Spinal cord (tissue), 10 donors: ENCODE measurements around the gene FLVCR2. TPM values are rescaled to one million over a fixed set of nuclear protein-coding genes. Genes with fewer than 3 reads are reported as not detected.
A peak's percentile ranks its signal among the peaks of the same experiment; 100 is the strongest.

Experiments used
- DNase-seq, 6 donors: peaks; one replicate each; pipeline versions ENCODE4 v3.0.0 to v3.0.0-alpha.2; 2013 to 2015; ENCODE audit warnings: low spot score in 6 of 6, low read depth in 4 of 6
- H3K27ac ChIP-seq: one replicate; pipeline ENCODE4 v1.5.1; 2013; ENCODE audit warnings: low read depth, low read length, control low read depth
- H3K27me3 ChIP-seq: one replicate; pipeline ENCODE4 v1.6.1; 2013; ENCODE audit warnings: low read length; ENCODE audit not compliant: control insufficient read depth, insufficient read depth
- H3K36me3 ChIP-seq: one replicate; pipeline ENCODE4 v1.6.1; 2013; ENCODE audit warnings: low read length; ENCODE audit not compliant: control insufficient read depth, insufficient read depth
- H3K4me1 ChIP-seq: one replicate; pipeline ENCODE4 v1.6.1; 2013; ENCODE audit warnings: low read length; ENCODE audit not compliant: control insufficient read depth, insufficient read depth
- H3K4me3 ChIP-seq: one replicate; pipeline ENCODE4 v1.5.1; 2013; ENCODE audit warnings: low read depth, low read length, control low read depth
- H3K9me3 ChIP-seq: one replicate; pipeline ENCODE4 v1.6.1; 2013; ENCODE audit warnings: low read length; ENCODE audit not compliant: control insufficient read depth, insufficient read depth
- WGBS: methylation state at CpG from one replicate; pipeline ENCODE4 v1.1.5; 2013; ENCODE audit warnings: missing lambda C conversion rate; ENCODE audit not compliant: insufficient coverage; 5-methylcytosine and 5-hydroxymethylcytosine counted together
- polyA plus RNA-seq, 2 donors: library from polyadenylated mRNA; unstranded; fragments of 120-200 nt; gene quantifications; one replicate each; pipeline ENCODE4 v1.2.1, GENCODE V29; 2013; ENCODE audit not compliant: insufficient read length in 2 of 2
- total RNA-seq, 2 donors: library from RNA; depleted of rRNA in 1 of 2; stranded (reverse); fragments of 120-200 nt in 1 of 2; fragments of >200 nt in 1 of 2; gene quantifications; one replicate each; pipeline versions ENCODE4 v1.2.3 to v1.2.4, GENCODE V29; 2013 to 2014
- donor health status: healthy.

Gene FLVCR2
- total and polyA plus RNA-seq, 4 donors = 8.8 to 19.0 (median 11.6) TPM

DNA sequence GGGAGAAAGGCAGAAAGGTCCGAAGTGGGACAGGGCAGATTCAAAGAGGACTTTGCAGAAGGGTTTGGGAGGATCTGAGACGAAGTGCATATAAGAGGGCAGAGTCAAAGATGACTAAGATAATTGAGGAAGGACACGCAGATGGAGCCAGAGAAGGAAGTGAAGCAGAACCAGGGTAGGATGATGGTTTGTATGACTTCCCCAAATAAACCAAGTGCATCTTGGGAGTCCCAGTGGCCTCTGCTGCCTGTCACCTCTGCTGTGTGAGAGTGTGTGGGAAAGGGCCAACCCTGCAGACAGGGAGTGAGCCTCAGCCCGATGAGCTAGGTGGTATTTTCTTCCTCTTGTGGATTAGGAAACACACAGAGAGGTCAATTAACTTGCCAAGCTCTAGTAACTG, 36.8 kb downstream of the FLVCR2 start:
- H3K9me3 ChIP-seq = no peaks in the 10 kb centered on the region
- H3K27ac ChIP-seq = no peak overlapping the region
- no peaks in the 10 kb centered on the region for H3K27me3 ChIP-seq
- no peaks in the 10 kb centered on the region for H3K36me3 ChIP-seq
- 91% methylated on average over 4 of the region's 4 CpGs for WGBS
- H3K4me3 ChIP-seq = no peak overlapping the region
- H3K4me1 ChIP-seq = no peaks in the 10 kb centered on the region
- DNase-seq = no peak

DNA sequence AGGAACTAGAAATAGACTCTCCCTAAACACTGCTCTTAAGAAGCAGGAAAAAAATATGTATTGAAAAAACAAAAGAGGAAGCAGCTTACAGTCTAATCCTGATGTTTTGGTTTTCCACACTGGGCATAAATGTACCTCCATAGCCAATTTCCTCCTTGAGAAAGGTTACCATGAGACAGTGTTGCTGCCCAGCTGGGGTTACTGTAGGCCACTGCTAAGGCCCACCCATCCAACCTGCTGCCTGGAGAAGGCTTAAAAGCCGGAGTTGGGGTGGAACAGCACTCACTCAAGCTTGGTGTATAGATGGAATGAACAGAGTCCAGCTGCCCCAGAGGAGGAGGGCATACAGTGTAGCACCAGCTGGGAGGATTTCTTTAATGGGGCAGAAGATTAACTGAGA, 41.1 kb downstream of the FLVCR2 start:
- H3K4me3 ChIP-seq = no peak overlapping the region
- no peaks in the 10 kb centered on the region for H3K27me3 ChIP-seq
- H3K27ac ChIP-seq = no peak overlapping the region
- H3K4me1 ChIP-seq = no peaks in the 10 kb centered on the region
- no peaks in the 10 kb centered on the region for H3K9me3 ChIP-seq
- no peaks in the 10 kb centered on the region for H3K36me3 ChIP-seq
- WGBS = 82% methylated on average over 1 of the region's 1 CpG
- DNase-seq = no peak

DNA sequence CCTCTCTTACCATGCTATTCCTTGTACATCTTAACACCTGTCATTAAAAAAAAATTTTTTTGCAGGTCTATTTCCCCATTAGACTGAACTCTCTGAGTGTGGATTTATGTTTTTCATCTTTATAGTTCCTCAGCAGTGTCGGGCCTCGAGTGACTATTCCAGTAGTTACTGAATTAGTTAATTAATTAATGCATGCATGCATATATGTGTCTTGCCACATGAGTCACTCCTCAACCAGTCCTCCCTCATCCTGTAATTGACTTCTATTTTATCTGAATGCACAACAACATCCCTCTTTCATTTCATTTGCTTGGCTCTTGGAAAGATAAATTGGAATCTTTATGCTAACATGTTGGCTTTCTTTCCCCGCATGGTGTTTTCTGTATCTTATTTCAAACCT, 46.6 kb downstream of the FLVCR2 start:
- Histone ChIP-seq H3K4me3 (no peak overlapping the region), H3K27ac (no peak overlapping the region), H3K4me1 (no peaks in the 10 kb centered on the region), H3K36me3 (no peaks in the 10 kb centered on the region), H3K9me3 (no peaks in the 10 kb centered on the region), H3K27me3 (no peaks in the 10 kb centered on the region)
- no CpG with 5 or more reads among the region's 3 CpGs for WGBS
- no peak for DNase-seq

DNA sequence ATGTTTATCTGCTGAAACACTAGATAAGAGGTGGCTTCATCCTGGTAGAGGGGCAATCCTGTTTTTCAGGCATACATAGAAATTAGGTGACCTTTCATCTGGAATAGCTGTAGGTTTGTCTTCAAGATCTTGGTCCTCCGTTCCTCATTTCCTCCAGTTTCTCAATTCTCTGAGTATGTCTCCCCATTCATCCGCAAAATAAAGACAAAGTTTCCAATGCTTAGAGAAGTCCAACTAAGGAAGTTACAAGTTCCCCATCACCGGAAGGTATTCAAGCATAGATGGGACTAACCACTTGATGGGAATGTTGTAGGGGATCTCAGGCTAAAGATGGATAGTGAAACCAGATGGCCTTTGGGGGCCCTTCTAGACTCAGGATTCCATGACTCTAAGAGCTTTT, 48.0 kb downstream of the FLVCR2 start:
- WGBS = 100% methylated on average over 1 of the region's 3 CpGs
- Histone ChIP-seq H3K4me3 (no peak overlapping the region), H3K4me1 (no peaks in the 10 kb centered on the region), H3K9me3 (no peaks in the 10 kb centered on the region), H3K27me3 (no peaks in the 10 kb centered on the region), H3K36me3 (no peaks in the 10 kb centered on the region), H3K27ac (no peak overlapping the region)
- DNase-seq = no peak

DNA sequence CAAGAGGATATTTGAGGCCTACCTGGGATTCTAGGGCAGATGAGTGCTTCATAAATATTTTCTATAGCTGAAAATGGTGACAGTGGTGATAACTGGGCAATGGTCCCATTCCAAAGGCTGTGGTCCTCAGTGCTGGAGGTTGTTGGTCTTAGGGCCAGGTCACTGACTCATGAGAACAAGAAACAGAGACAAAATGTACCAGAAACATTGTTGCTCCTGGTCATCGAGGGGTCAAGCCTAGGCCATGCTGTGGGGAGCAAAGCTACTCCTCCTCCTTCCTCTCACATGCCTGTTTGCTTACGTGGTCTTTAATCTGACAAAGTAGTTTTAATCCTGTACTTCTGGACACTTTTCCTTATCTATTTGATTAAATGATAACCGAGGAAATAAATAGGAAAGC, 48.4 kb downstream of the FLVCR2 start:
- Histone ChIP-seq H3K9me3 (no peaks in the 10 kb centered on the region), H3K27ac (no peak overlapping the region), H3K36me3 (no peaks in the 10 kb centered on the region), H3K4me1 (no peaks in the 10 kb centered on the region), H3K27me3 (no peaks in the 10 kb centered on the region), H3K4me3 (no peak overlapping the region)
- no CpG with 5 or more reads among the region's 3 CpGs for WGBS
- DNase-seq = no peak

DNA sequence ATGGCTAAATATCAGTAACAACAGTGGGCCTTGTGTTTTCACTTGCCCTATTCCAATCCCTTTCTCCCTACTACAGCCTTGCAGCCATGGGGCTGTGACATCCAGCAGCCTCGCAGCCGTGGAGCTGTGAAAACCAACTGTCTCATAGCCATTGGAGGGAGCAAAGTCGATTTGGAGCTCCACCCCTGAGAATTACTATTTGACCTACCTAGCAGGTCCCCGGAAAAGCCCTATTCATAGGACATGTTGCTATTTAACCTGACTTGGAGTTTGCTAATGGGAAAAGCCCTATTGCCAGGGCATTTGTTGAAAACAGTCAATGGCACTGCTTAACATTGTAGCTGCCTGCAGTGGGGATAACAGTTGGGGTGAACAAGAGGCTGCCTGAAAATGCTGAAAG, 49.0 kb downstream of the FLVCR2 start:
- no peaks in the 10 kb centered on the region for H3K9me3 ChIP-seq
- H3K36me3 ChIP-seq = no peaks in the 10 kb centered on the region
- WGBS = no CpG with 5 or more reads among the region's 4 CpGs
- no peak for DNase-seq
- H3K27me3 ChIP-seq = no peaks in the 10 kb centered on the region
- H3K27ac ChIP-seq = no peak overlapping the region
- H3K4me3 ChIP-seq = no peak overlapping the region
- no peaks in the 10 kb centered on the region for H3K4me1 ChIP-seq

DNA sequence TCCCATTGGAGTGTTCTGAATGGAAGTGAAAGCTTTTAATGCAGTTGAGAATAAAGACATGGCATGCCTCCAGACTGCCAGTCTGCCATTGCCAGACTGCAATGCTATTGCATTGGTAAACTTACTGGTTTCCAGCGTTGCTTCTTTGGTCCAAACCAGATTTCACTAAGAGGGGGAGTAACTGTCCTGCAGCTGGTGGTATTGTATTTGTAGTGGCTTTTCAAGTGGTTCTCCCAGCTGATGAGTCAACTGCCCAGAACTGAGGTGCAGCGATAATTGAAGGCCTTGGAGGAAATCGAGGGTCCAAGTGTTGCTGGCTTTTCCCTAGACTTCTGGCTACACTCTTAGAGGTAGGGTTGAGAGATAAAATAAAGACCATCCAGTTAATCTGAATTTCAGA, 50.4 kb downstream of the FLVCR2 start:
- no peaks in the 10 kb centered on the region for H3K36me3 ChIP-seq

DNA sequence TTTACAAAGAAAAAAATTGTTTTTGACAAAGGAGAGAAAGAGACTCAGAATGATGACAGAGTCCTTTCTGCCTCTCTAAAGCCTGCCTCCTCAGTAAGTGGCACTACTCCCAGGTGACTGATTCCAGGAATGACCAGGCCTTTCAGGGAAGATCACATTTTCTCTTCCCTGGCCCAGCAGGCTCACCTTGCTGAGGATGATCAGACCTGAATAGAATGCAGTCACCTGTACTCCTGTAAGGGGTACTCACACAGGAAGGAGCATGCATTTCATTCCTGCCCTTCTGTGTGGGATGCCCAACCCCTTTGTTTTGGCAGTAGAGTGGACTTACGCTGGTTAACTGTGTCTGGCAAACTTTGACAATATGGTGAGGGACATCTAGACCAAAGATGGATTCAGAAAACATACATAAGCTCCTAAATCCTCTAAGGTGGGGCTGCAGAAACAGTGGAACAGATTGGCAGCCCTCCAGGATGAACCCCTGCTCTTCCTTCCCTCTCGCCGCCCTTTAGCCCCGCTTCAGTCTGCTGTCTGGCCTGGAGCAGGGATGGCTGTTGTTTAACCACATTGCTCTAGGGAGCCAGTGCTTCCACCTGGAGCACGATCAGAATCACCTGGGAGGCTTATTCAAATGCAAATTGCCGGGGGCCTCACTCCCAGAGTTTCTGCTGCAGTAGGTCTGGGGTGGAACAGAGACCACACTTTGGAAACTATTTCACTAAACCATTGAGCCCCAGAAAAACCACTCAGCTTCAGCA, 52.5 kb downstream of the FLVCR2 start:
- Histone ChIP-seq H3K9me3 (no peaks in the 10 kb centered on the region), H3K4me1 (no peaks in the 10 kb centered on the region), H3K36me3 (no peaks in the 10 kb centered on the region), H3K27me3 (no peaks in the 10 kb centered on the region), H3K4me3 (no peak overlapping the region), H3K27ac (no peak overlapping the region)
- no peak for DNase-seq
- 68% methylated on average over 5 of the region's 6 CpGs for WGBS

More for the DNA sequence above, 50.4 kb downstream of the FLVCR2 start:
- Histone ChIP-seq H3K4me1 (no peaks in the 10 kb centered on the region), H3K27me3 (no peaks in the 10 kb centered on the region), H3K9me3 (no peaks in the 10 kb centered on the region), H3K4me3 (no peak overlapping the region), H3K27ac (no peak overlapping the region)
- 67% methylated on average over 1 of the region's 3 CpGs for WGBS
- DNase-seq = no peak

DNA sequence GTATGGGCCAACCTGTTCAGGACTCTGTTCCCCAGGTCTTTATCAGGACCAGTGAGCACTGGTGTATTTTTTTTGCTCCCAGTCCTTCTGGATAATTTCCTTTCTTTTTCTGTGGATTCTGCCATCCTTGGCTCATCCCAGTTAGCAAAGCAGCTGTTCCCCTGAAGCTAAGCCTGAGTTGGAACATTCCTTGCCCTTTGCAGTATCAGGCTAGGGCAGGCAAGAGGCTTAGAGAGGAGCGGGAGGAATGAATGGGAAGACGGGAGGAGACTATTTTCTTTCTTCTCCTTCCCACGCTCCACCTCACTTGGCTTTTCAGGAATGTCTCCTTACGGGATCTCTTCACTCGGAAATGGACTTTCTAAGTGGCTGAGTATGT, 53.0 kb downstream of the FLVCR2 start:
- H3K9me3 ChIP-seq = no peaks in the 10 kb centered on the region
- no peaks in the 10 kb centered on the region for H3K36me3 ChIP-seq
- 60% methylated on average over 1 of the region's 5 CpGs for WGBS
- no peaks in the 10 kb centered on the region for H3K27me3 ChIP-seq
- no peak overlapping the region for H3K27ac ChIP-seq
- peaks cover 5% of the 10 kb centered on the region for H3K4me1 ChIP-seq
- H3K4me3 ChIP-seq = no peak overlapping the region
- DNase-seq = peak in 1 of 6 donors; percentile 23

DNA sequence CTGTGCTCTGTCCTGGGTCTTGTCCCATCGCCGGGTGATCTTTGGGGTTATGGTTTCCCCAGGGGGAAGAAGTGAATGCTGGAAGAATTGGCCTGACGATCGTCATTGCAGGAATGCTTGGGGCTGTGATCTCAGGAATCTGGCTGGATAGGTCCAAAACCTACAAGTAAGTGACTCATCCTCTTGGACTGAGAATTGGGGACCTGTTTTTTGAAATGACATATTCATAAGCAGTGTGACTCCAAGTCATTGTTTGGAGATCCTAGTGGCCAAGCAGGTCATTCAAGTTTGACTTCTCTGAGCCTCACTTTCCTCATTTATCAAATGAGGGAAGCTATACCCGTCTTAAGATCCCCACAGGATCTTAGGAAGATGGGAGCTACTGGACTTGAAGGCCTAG, 56.4 kb downstream of the FLVCR2 start:
- no peak overlapping the region for H3K27ac ChIP-seq
- peaks cover 10% of the 10 kb centered on the region for H3K4me1 ChIP-seq
- H3K4me3 ChIP-seq = no peak overlapping the region
- no peaks in the 10 kb centered on the region for H3K9me3 ChIP-seq
- H3K36me3 ChIP-seq = no peaks in the 10 kb centered on the region
- WGBS = 98% methylated on average over 4 of the region's 5 CpGs
- no peaks in the 10 kb centered on the region for H3K27me3 ChIP-seq
- no peak for DNase-seq
